Kidney epithelial cell (primary cell): ENCODE results near the gene HHAT. TPM values are rescaled to one million over a fixed set of nuclear protein-coding genes. Genes with fewer than 3 reads are reported as not detected.

Experiments used
- DNase-seq: peaks from one replicate; pipeline ENCODE4 v3.0.0-alpha.2; 2010; ENCODE audit warnings: low read depth
- H3K27me3 ChIP-seq: 2 replicates; pipeline ENCODE4 v1.6.0; 2011; ENCODE audit warnings: low read length; ENCODE audit not compliant: control insufficient read depth, insufficient read depth
- H3K36me3 ChIP-seq: 2 replicates; pipeline ENCODE4 v1.5.1; 2011; ENCODE audit warnings: low read length; ENCODE audit not compliant: control insufficient read depth, insufficient read depth
- H3K4me3 ChIP-seq: 2 replicates; pipeline ENCODE4 v1.5.1; 2011; ENCODE audit warnings: low read depth, mild to moderate bottlenecking, control low read depth, low read length
- CTCF ChIP-seq: IDR thresholded peaks from 2 replicates; pipeline ENCODE4 v1.5.1; 2011; ENCODE audit warnings: mild to moderate bottlenecking, moderate library complexity, low read length, control low read depth, inconsistent platforms; ENCODE audit not compliant: insufficient read depth, poor library complexity, severe bottlenecking
- total RNA-seq: library from RNA; depleted of rRNA; stranded (reverse); fragments of >200 nt; gene quantifications from 2 replicates; pipeline ENCODE4 v1.2.3, GENCODE V29; 2015

HHAT gene
- total RNA-seq, 1 donor from 2014 or later = 15.0 TPM

- H3K4me3 ChIP-seq = no peak overlapping the region
- no peak for DNase-seq
- no peaks in the 10 kb centered on the region for H3K27me3 ChIP-seq
- no peak for TF ChIP-seq CTCF
- no peaks in the 10 kb centered on the region for H3K36me3 ChIP-seq
These were observed 229.6 kb downstream of the HHAT start for GRCh38 chr1:210558302-210558701.

- no peaks in the 10 kb centered on the region for H3K27me3 ChIP-seq
- no peak overlapping the region for H3K4me3 ChIP-seq
- no peak for TF ChIP-seq CTCF
- no peak for DNase-seq
- H3K36me3 ChIP-seq = no peaks in the 10 kb centered on the region
These were observed 236.6 kb downstream of the HHAT start for GRCh38 chr1:210565306-210565705.

- TF ChIP-seq CTCF = no peak
- no peak for DNase-seq
- Histone ChIP-seq H3K27me3 (no peaks in the 10 kb centered on the region), H3K4me3 (no peak overlapping the region), H3K36me3 (no peaks in the 10 kb centered on the region)
These were observed 239.9 kb downstream of the HHAT start for GRCh38 chr1:210568631-210569030.

- DNase-seq = no peak
- Histone ChIP-seq H3K36me3 (no peaks in the 10 kb centered on the region), H3K4me3 (no peak overlapping the region), H3K27me3 (no peaks in the 10 kb centered on the region)
- TF ChIP-seq CTCF = no peak
These were observed 241.4 kb downstream of the HHAT start for GRCh38 chr1:210570116-210570515.

- no peak for DNase-seq
- no peaks in the 10 kb centered on the region for H3K27me3 ChIP-seq
- no peak overlapping the region for H3K4me3 ChIP-seq
- no peaks in the 10 kb centered on the region for H3K36me3 ChIP-seq
- TF ChIP-seq CTCF = no peak
These were observed 242.9 kb downstream of the HHAT start for GRCh38 chr1:210571356-210572284.

GRCh38 chr1:210573141-210573540 is 244.4 kb downstream of the HHAT start:
- TF ChIP-seq CTCF = no peak
- Histone ChIP-seq H3K36me3 (no peaks in the 10 kb centered on the region), H3K4me3 (no peak overlapping the region), H3K27me3 (no peaks in the 10 kb centered on the region)
- no peak for DNase-seq
